DMS53 treated with DMSO at 0.1 percent for 48 hours (cell line): Measurements from ENCODE around the gene GATA6.
A peak's percentile ranks its signal among the peaks of the same experiment; 100 is the strongest.

ENCODE experiments used
- DNase-seq: peaks from one replicate; lab custom pipeline; 2025; ENCODE audit not compliant: unreplicated experiment; lab: John Stamatoyannopoulos, UW

GATA6 gene

DNA sequence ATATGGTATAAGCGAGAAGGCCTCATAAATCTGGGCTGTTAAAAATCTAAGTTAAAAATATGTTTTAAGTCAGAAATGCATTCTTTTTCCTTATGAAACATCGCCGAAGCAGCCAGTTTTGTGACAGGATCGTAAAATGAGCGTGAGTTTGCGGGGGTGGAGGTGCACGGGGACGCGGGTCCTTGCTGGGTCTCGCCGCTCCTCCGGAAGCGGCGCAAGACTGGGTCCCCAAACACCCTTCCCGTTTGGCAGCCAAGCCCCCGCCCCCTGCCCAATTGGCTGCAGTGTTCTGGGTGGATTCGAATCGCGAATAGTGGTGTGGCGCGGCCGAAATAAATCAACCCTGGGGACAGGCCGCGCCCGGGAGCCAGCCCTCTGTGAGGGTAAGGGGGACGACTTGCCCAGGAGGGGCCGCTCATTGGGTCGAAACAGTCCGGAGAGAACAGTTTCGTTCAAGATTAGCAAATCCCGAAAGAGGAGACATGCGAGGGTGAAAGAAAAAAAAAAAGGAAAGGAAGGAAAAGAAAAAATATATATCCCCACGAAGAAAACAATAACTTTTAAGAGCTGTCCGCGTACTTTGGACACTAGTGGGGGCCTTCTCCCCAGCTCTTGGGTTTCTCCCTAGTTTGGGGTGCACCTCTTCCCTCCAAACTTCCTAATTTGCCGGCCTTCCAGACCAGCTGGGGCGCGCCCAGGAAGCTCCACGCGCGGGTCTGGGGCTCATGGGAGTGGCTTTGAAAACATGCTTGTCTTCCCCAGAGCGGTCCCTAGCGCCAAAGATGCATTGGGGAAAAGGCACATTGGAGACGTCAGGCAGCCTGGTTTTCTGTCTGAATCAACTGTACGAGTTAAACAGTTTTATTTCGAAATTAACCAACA is 3.1 kb upstream of the GATA6 start:
- no peak for DNase-seq

DNA sequence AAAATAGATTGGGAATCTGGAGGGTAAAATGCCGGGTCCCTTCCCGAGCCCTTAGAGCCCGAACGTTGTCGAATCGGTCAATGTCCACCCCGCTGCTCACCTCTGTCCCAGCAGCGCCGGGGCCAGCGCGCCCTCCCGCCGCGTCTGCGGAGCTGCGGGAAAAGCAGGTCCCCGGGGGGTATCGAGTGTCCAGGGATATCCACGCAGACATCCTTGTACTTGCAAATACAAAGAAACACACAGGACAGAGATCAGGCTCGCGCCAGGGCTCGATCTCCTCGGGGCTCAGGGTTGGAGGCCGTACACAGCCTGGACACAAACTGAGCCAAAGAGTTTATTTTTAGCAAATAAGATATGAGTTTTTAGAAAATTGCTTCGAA is 2.3 kb upstream of the GATA6 start:
- DNase-seq, result no peak

DNA sequence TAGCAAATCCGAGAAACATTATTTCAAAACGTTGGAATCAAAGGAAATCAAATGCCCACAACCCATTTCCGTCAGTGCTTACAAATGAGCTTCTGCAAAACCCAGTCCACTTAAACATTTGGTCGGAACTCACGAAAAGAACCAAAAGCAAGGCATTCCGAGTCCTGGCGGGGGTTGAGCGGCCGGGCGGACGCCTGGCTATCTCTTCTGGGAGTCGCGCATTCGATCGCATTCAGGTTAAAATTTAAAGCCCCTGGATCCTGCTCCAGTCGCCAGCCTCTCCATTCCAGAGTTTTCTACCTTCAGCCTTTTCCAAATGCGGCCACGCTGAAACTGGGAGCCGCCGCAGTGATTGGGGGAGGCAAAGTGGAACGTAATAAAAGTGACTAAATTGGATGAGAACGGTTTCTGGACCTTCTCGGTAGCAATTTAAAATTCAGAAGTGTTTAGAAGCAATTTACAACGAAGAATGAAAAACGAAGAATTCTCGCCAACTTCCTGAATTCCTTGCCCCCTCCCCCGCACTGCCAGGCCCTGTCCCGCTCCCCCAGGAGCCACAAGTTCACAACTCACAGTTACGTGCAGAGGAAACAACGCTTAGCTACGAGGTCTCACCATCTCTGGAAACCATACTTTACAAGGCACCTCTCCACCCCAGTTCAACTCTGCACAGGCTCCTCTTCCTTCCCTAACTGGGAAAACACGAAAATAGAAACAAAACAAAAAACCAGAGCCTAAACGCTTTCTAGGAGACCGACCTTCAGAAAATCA is 1.7 kb upstream of the GATA6 start:
- DNase-seq, result no peak

- DNase-seq, result peak; percentile 55
These were observed 948 bp upstream of the GATA6 start for GRCh38 chr18:22168360-22168921.

- no peak for DNase-seq
These were observed 566 bp downstream of the GATA6 start for GRCh38 chr18:22169889-22170420.

GRCh38 chr18:22170421-22171257 is 1.2 kb downstream of the GATA6 start:
- DNase-seq, result peak; percentile 16

DNA sequence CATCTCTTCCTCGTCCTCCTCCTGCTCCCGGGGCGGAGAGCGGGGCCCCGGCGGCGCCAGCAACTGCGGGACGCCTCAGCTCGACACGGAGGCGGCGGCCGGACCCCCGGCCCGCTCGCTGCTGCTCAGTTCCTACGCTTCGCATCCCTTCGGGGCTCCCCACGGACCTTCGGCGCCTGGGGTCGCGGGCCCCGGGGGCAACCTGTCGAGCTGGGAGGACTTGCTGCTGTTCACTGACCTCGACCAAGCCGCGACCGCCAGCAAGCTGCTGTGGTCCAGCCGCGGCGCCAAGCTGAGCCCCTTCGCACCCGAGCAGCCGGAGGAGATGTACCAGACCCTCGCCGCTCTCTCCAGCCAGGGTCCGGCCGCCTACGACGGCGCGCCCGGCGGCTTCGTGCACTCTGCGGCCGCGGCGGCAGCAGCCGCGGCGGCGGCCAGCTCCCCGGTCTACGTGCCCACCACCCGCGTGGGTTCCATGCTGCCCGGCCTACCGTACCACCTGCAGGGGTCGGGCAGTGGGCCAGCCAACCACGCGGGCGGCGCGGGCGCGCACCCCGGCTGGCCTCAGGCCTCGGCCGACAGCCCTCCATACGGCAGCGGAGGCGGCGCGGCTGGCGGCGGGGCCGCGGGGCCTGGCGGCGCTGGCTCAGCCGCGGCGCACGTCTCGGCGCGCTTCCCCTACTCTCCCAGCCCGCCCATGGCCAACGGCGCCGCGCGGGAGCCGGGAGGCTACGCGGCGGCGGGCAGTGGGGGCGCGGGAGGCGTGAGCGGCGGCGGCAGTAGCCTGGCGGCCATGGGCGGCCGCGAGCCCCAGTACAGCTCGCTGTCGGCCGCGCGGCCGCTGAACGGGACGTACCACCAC is 2.1 kb downstream of the GATA6 start:
- DNase-seq, result no peak

GRCh38 chr18:22172120-22172582 is 2.8 kb downstream of the GATA6 start:
- no peak for DNase-seq

DNA sequence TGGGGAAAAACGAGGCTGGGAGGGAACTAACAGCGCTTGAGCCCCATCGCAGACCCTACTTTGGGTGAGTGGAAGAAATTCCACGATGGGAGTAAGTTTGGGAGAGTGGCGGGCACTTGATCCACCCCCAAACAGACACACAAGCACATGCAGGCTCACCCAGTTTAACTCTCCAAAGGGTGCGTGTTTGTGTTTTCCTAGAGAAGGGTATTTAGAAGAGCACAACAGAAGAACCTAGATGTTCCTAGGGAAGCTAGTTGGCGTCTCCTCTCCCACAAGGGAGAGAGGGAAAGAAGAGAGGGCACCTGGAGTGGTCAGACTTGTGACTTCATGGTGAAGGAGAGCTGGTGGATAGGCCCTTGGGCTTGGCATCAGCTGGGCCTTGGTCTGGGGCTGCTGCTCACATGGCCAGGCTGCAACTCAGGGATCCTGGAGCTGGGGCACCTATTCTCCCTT is 3.2 kb downstream of the GATA6 start:
- no peak for DNase-seq

DNA sequence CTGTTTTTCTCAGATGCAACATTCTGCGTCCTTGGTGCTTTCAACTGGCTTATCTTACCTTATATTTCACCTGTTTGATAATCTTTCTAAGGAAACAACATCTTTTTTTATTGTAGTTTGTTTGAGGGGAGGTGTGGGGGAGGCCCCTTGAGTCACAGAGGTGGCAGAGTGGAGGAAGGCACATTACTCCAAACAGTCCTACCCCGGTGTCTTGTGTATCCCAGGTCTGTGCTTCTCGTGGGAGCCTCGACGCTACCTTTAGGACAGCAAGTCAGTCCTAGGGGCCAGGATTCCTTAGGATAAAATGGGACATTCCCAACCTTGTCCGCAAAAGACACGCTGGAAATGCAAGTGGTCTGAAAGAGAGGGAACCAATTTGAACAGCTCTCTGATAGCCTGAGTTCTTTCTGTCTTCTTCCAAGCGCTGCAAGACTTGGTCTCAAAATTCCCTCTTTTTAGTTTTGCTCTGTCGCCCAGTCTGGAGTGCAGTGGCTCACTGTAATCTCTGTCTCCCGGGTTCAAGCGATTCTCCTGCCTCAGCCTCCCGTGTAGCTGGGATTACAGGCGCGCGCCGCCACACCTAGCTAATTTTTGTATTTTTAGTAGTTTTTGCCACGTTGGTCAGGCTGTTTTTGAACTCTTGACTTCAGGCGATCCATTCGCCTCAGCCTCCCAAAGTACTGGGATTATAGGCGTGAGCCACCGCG is 4.0 kb downstream of the GATA6 start:
- DNase-seq, result no peak

DNA sequence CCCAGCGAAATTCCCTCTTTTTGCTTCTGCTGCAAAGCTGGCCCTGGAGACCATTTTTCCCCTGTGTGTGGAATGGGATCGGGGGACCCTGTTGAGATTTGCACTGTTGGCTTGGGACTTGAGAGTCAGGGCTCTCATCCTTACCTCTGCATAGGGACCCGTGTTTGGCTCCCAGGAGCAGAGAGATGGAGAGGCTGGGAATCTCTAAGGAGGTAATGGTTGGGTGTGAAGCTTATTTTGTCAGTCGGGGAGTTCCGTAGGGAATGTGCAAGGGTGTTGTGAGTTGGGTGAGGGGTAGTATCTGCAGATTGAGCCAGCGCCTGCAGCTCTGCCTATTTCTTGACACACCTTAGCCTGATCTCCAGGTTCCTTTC is 4.5 kb downstream of the GATA6 start:
- DNase-seq, result no peak

DNA sequence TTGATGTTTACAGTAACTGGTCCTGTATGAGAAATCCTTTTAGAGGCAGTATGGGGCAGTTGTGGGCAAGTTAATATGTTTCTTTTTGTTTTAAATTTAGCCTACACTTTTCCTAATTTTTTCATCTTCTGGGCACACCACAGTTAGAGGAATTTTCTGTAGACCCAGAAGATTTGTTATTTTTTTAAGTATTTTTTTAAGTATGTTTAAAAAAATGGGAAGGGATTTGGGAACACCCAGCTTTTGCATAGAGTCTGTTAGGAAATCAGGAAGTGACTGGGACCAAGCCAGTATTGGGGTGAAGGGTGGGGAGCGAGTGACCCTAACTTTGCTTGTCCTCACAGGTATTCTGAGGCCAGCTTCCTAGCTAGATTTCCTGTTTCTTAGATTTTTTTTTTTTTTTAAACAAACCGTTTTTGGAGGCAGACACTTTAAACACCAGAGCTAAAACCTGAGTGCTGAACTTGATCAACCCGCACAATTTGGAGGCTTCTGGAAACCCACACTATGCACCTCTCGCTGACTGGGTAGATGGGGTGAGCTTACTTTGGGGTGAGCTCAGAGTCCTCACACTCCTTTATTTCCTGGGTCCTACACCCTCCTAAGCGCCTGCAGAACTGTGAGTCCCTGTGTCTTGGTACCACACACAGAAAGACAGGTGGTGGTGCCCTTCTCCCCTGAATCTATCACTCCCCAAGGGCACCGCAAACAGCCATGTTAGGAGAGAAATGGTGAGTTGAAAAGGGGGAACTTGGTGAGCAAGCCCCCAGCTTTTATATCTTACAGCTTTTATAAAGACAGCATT is 5.2 kb downstream of the GATA6 start:
- no peak for DNase-seq

DNA sequence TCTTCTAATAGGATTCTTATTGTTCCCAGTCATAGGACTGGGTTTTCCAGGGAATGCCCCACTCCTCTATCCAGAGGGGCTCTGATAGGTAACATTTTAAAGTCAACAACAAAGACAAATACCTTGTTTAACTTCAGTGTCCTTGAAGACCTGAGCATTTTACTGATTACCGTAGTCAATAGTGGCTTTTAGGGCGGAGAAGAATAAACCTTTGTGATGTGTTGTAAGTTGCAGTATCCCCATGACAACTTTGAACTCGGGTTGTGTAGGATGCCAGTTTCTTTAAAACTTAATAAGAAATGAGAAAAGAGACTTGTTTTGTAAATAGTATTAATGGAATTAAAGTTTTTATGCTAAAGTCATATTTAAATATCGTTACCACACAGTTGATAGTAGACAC is 6.0 kb downstream of the GATA6 start:
- DNase-seq, result no peak

DNA sequence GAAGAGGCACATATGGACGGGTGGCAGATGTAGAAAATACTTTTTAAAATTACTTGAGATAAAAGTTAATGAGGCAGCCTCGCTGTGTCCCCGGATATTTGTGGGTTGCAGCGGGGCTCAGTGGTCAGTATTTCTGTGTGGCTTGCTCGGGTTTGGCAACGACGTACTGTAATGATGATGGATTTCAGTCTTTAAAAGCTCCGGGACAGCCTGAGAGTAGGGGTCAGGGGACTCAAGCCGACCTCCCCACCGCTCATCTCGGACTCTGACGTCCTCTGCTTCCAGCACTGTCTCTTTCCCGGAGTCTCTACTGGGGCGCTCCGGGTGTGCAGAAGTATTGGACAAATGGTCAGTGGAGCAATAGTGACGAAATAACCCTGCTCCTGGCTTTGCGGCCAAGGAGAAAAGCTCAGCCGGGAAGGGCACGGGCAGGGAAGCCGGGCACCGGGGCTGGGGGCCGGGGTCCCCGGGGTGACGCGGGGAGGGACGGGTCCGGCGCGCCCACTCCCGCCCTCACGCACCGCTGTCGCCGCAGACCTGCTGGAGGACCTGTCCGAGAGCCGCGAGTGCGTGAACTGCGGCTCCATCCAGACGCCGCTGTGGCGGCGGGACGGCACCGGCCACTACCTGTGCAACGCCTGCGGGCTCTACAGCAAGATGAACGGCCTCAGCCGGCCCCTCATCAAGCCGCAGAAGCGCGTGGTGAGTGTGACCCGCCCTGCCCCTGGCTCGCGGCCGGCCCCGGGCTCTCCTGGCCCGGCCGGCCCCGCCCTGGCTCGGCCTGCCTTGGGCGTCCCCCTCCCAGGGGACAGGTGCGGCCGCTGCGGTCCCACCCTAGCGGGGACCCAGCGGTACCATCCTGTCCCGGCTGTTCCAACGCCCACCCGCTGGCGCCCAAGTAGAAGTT is 7.3 kb downstream of the GATA6 start:
- DNase-seq, result no peak

GRCh38 chr18:22177327-22177871 is 8.0 kb downstream of the GATA6 start:
- DNase-seq, result no peak

GRCh38 chr18:22179174-22179573 is 9.8 kb downstream of the GATA6 start:
- DNase-seq, result no peak

GRCh38 chr18:22179631-22180030 is 10.2 kb downstream of the GATA6 start:
- DNase-seq, result no peak
